Measurements from ENCODE around the gene CDYL.

Gene CDYL

GRCh38 chr6:4788482-4788881 is 12.3 kb downstream of the CDYL start:
- H3K27me3 ChIP-seq (ENCODE audit: low read length) = no peaks in the 10 kb centered on the region
- H3K36me3 ChIP-seq (ENCODE audit: low read length) = no peaks in the 10 kb centered on the region
- H3F3A ChIP-seq (ENCODE audit: insufficient read depth) = no peaks in the 10 kb centered on the region
- peaks cover 84% of the 10 kb centered on the region for H4K20me1 ChIP-seq (ENCODE audit: low read depth, low read length)
- H3K4me3 ChIP-seq (ENCODE audit: insufficient read depth, low read length, poor library complexity, severe bottlenecking) = no peak overlapping the region
- H3K4me2 ChIP-seq (ENCODE audit: low read depth, low read length, poor library complexity, severe bottlenecking) = no peak overlapping the region
- no peaks in the 10 kb centered on the region for H3K9me3 ChIP-seq (ENCODE audit: insufficient read depth, low read length)
- TF ChIP-seq, protein P1, sequence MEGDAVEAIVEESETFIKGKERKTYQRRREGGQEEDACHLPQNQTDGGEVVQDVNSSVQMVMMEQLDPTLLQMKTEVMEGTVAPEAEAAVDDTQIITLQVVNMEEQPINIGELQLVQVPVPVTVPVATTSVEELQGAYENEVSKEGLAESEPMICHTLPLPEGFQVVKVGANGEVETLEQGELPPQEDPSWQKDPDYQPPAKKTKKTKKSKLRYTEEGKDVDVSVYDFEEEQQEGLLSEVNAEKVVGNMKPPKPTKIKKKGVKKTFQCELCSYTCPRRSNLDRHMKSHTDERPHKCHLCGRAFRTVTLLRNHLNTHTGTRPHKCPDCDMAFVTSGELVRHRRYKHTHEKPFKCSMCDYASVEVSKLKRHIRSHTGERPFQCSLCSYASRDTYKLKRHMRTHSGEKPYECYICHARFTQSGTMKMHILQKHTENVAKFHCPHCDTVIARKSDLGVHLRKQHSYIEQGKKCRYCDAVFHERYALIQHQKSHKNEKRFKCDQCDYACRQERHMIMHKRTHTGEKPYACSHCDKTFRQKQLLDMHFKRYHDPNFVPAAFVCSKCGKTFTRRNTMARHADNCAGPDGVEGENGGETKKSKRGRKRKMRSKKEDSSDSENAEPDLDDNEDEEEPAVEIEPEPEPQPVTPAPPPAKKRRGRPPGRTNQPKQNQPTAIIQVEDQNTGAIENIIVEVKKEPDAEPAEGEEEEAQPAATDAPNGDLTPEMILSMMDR (IDR thresholded peaks at IDR 0.05; ENCODE audit: insufficient read depth, low read length, poor library complexity, severe bottlenecking) = no peak
- no peak for TF ChIP-seq EZH2phosphoT487 (conservative IDR thresholded peaks at IDR 0.05; ENCODE audit: low read length)
- no peak overlapping the region for H2AFZ ChIP-seq (ENCODE audit: low read depth, low read length, severe bottlenecking)
- no peaks in the 10 kb centered on the region for H3K9me2 ChIP-seq (replicated peaks; ENCODE audit: insufficient read depth, low read length)
- peaks cover 64% of the 10 kb centered on the region for H3K79me2 ChIP-seq (ENCODE audit: insufficient read depth, low read length)
- no peak overlapping the region for H3K9ac ChIP-seq (ENCODE audit: low read length)
- no peak overlapping the region for H3K27ac ChIP-seq (ENCODE audit: low read depth, low read length)

- Histone ChIP-seq H3F3A (ENCODE audit: insufficient read depth) (no peaks in the 10 kb centered on the region), H3K79me2 (ENCODE audit: insufficient read depth, low read length) (peaks cover 64% of the 10 kb centered on the region), H3K4me3 (ENCODE audit: insufficient read depth, low read length, poor library complexity, severe bottlenecking) (no peak overlapping the region), H3K27ac (ENCODE audit: low read depth, low read length) (no peak overlapping the region), H3K36me3 (ENCODE audit: low read length) (no peaks in the 10 kb centered on the region), H2AFZ (ENCODE audit: low read depth, low read length, severe bottlenecking) (no peak overlapping the region), H3K9me2 (replicated peaks; ENCODE audit: insufficient read depth, low read length) (no peaks in the 10 kb centered on the region), H3K4me2 (ENCODE audit: low read depth, low read length, poor library complexity, severe bottlenecking) (peak overlapping the region; percentile 6), H3K9ac (ENCODE audit: low read length) (no peak overlapping the region), H4K20me1 (ENCODE audit: low read depth, low read length) (peaks cover 84% of the 10 kb centered on the region), H3K27me3 (ENCODE audit: low read length) (no peaks in the 10 kb centered on the region), H3K9me3 (ENCODE audit: insufficient read depth, low read length) (no peaks in the 10 kb centered on the region)
- TF ChIP-seq, protein P1 (IDR thresholded peaks at IDR 0.05; ENCODE audit: insufficient read depth, low read length, poor library complexity, severe bottlenecking) = no peak
- TF ChIP-seq EZH2phosphoT487 (conservative IDR thresholded peaks at IDR 0.05; ENCODE audit: low read length) = no peak
Measured at GRCh38 chr6:4788953-4789584, 12.9 kb downstream of the CDYL start.

DNA sequence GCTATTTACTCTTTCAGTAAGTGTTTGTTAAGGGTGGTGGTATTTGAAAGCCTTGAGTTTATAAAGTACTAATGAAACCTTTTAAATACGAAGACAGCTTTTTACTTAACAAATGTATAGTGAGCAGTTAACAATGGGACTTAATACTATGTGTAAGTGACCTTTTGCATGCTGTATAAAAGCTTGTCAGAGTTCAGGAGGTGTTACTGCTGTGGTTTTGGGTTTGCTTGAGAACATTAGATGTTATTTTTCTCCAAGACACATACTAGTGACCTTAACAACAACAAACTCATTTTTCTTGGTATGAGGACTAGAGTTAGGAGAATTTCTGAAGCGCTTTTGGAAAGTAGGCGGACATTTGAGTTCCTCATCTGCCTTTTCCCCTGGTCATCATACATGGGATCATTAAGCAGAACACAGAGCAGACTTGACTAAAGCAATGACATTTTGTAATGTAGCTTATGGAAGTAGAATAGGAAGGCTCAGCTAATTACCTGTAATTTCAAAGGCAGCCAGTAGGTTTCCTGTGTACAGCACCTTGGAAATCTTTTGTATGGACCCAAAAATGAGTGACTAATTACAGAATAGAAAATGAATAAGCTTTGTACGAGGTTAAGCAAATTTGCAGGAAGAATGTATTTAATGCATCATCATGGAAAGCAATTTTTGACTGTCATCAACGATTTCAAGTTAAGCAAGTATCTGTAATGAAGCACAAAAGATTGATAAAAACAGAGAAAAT is 14.1 kb downstream of the CDYL start:
- no peaks in the 10 kb centered on the region for H3K9me2 ChIP-seq (replicated peaks; ENCODE audit: insufficient read depth, low read length)
- no peak overlapping the region for H3K4me3 ChIP-seq (ENCODE audit: insufficient read depth, low read length, poor library complexity, severe bottlenecking)
- no peak overlapping the region for H3K9ac ChIP-seq (ENCODE audit: low read length)
- H3K36me3 ChIP-seq (ENCODE audit: low read length) = no peaks in the 10 kb centered on the region
- H2AFZ ChIP-seq (ENCODE audit: low read depth, low read length, severe bottlenecking) = no peak overlapping the region
- H3F3A ChIP-seq (ENCODE audit: insufficient read depth) = no peaks in the 10 kb centered on the region; the same call in 1 of the 2 replicates
- no peak overlapping the region for H3K27ac ChIP-seq (ENCODE audit: low read depth, low read length)
- H3K27me3 ChIP-seq (ENCODE audit: low read length) = no peaks in the 10 kb centered on the region
- peaks cover 84% of the 10 kb centered on the region for H4K20me1 ChIP-seq (ENCODE audit: low read depth, low read length)
- no peak for TF ChIP-seq EZH2phosphoT487 (conservative IDR thresholded peaks at IDR 0.05; ENCODE audit: low read length)
- TF ChIP-seq, protein P1 (IDR thresholded peaks at IDR 0.05; ENCODE audit: insufficient read depth, low read length, poor library complexity, severe bottlenecking) = peak; percentile 13
- H3K9me3 ChIP-seq (ENCODE audit: insufficient read depth, low read length) = no peaks in the 10 kb centered on the region
- peaks cover 62% of the 10 kb centered on the region for H3K79me2 ChIP-seq (ENCODE audit: insufficient read depth, low read length)
- H3K4me2 ChIP-seq (ENCODE audit: low read depth, low read length, poor library complexity, severe bottlenecking) = no peak overlapping the region

Measured in SU-DHL-6 (cell line).